Activated naive CD8-positive, alpha-beta T cell (primary cell): ENCODE data around the gene MRPL47.

Source experiments
- H3K27ac Mint-ChIP-seq: one replicate; pipeline ENCODE4 v1.8.0; 2021; ENCODE audit warnings: mixed read lengths
- H3K27me3 Mint-ChIP-seq: one replicate; pipeline ENCODE4 v1.8.0; 2021; ENCODE audit warnings: mixed read lengths
- H3K36me3 Mint-ChIP-seq: one replicate; pipeline ENCODE4 v1.8.0; 2021; ENCODE audit warnings: mixed read lengths
- H3K4me1 Mint-ChIP-seq: one replicate; pipeline ENCODE4 v1.8.0; 2021; ENCODE audit warnings: low read depth, mixed read lengths
- H3K4me3 Mint-ChIP-seq: one replicate; pipeline ENCODE4 v1.8.0; 2021; ENCODE audit warnings: mild to moderate bottlenecking, mixed read lengths
- H3K9me3 Mint-ChIP-seq: one replicate; pipeline ENCODE4 v1.8.0; 2021; ENCODE audit warnings: low read depth, mixed read lengths

Gene MRPL47

DNA sequence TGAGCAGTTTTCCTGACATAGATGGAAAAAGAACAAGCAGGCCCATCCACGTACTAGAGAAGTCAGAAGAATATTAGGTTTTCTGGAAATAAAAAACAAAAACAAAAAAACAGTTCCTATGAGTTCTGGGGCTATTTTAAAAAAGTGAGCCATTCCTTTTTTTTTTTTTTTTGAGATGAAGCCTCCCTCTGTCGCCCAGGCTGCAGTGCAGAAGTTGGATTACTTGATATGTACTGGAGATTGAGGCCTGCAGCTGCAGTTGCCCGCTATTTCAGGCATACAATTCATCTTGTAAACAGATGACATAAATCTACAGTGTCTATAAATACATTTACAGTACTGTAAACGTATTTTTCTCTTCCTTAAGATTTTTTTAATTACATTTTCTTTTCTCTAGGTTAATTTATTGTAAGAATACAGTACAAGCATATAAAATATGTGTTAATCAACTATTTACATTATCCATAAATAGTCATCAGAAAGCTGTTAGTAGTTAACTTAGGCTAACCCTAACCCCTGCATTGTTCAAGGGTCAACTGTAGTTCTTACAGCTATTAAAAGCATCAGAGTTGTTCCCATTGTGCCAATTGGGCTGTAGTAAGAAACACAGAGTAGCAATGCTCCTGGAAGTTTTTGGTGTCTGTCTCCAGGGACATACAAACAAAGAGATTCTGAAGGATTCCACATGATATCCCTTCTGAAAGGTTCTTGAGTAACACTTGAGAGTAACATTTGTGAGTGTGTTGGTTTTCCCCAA lies 52.9 kb downstream of the MRPL47 start:
- Mint-ChIP-seq H3K4me1 (no peaks in the 10 kb centered on the region), H3K36me3 (no peaks in the 10 kb centered on the region), H3K27ac (no peak overlapping the region), H3K9me3 (no peaks in the 10 kb centered on the region), H3K27me3 (peaks cover 2% of the 10 kb centered on the region), H3K4me3 (no peak overlapping the region)

DNA sequence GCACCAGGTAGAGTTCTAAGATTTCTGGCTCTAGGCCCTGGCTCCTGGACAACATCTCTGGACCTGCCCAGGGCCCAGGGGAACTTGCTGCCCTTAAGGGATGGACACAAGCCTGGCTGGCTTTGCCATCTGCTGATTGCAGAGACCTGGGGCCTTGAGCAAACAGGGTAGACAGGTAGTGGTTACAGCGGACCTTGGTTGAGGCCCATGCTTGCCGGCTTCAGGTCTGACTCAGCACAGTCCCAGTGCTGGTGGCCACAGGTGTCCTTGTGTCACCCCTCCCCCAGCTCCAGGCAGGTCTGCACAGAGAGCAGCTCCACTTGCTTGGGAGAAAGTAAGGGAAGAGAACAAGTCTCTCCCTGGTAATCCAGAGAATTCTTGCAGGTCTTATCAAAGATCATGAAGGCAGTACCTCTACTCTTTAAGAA lies 57.6 kb downstream of the MRPL47 start:
- H3K4me3 Mint-ChIP-seq = no peak overlapping the region
- no peaks in the 10 kb centered on the region for H3K4me1 Mint-ChIP-seq
- no peak overlapping the region for H3K27ac Mint-ChIP-seq
- H3K36me3 Mint-ChIP-seq = no peaks in the 10 kb centered on the region
- peaks cover 3% of the 10 kb centered on the region for H3K27me3 Mint-ChIP-seq
- no peaks in the 10 kb centered on the region for H3K9me3 Mint-ChIP-seq

DNA sequence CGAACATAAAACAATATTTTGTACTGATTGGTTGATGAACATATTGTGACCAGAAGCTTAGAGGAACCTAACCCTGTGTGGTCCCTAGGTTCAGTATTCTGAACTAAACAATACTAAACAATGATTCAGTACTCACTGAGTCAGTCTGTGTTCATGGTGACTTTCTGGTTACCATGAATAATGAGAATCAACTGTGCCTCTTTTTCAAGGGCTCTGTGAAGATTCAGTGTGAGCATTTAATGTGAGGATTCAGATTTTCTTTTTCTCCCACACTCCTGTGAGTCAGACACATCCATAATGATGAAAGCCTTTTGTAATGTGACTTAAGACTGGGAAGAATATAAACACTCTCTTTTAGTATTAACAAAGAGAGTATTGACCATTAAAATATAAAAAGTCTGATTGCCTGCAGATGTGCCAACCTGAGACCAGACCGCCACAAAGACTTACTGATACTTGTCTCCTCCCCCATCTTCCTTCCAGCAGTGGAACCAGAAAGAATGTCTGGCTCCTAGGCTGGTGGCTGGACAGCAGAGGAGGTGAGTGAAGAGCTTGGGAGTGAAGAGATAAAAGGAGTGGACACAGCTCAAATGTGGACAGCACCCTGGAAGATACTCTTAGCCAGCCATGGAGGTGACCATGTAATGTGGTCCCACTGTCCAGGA lies 59.3 kb downstream of the MRPL47 start:
- Mint-ChIP-seq H3K4me1 (no peaks in the 10 kb centered on the region), H3K4me3 (no peak overlapping the region), H3K9me3 (no peaks in the 10 kb centered on the region), H3K36me3 (no peaks in the 10 kb centered on the region), H3K27me3 (peaks cover 5% of the 10 kb centered on the region), H3K27ac (no peak overlapping the region)

DNA sequence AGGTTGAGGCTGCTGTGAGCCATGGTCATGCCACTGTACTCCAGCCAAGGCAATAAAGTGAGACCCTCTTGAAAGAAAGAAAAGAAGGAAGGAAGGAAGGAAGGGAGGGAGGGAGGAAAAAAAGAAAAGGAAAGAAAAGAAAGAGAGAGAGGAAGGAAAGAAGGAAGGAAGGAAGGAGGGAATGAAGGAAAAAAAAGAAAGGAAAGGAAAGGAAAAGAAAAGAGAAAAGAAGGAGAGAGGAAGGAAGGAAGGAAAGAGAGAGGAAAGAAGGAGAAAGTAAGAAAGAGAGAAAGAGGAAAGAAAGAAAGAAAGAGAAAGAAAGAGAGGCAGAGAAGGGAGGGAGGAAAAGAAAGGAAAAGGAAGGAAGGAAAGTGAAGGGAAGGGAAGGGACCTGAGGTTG lies 62.1 kb downstream of the MRPL47 start:
- Mint-ChIP-seq H3K27ac (no peak overlapping the region), H3K9me3 (no peaks in the 10 kb centered on the region), H3K27me3 (peaks cover 6% of the 10 kb centered on the region), H3K4me3 (no peak overlapping the region), H3K36me3 (no peaks in the 10 kb centered on the region), H3K4me1 (no peaks in the 10 kb centered on the region)

DNA sequence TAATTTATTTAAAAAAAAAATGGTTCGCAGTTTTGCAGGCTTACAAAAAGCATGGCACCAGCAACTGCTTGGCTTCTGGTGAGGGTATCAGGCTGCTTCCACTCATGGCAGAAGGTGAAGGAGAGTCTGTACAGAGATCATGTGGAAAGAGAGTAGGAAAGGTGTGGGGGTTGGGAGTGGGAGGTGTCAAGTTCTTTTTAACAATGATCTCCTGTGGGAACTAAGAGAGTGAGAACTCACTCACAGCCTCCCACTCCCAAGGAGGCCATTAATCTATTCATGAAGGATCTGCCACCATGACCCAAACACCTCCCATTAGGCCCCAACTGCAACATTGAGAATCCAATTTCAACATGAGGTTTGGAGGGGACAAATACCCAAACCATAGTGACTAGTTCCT lies 62.8 kb downstream of the MRPL47 start:
- Mint-ChIP-seq H3K4me1 (no peaks in the 10 kb centered on the region), H3K27ac (no peak overlapping the region), H3K4me3 (no peak overlapping the region), H3K27me3 (peaks cover 4% of the 10 kb centered on the region), H3K36me3 (no peaks in the 10 kb centered on the region), H3K9me3 (no peaks in the 10 kb centered on the region)

DNA sequence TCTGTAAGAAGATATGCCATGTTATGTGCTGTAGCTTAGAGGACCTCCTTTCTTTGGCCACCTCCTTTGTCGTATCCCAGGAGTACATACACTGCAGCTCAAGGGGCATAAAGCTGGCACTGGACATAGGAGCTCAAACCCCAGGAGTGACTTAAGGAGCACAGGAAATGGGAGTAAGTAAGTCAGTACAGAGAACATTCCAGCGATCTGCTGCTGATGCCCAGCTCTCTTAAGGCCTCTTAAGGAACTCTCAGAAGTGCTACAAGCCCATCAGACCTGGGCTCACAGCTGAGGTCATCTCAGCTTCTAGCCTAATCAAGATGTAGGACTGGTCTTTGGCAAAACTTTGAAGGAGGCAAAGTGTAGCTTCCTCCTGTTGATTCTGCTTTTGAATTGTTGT lies 63.3 kb downstream of the MRPL47 start:
- no peak overlapping the region for H3K4me3 Mint-ChIP-seq
- peaks cover 4% of the 10 kb centered on the region for H3K27me3 Mint-ChIP-seq
- no peaks in the 10 kb centered on the region for H3K4me1 Mint-ChIP-seq
- no peaks in the 10 kb centered on the region for H3K9me3 Mint-ChIP-seq
- no peaks in the 10 kb centered on the region for H3K36me3 Mint-ChIP-seq
- H3K27ac Mint-ChIP-seq = no peak overlapping the region
